GM10266 (cell line): ENCODE data around the gene MARCKSL1.

Experiments used
- DNase-seq: peaks from one replicate; pipeline ENCODE4 v3.0.0; 2012; ENCODE audit errors: extremely low spot score
- TF ChIP-seq, protein P1 (sequence below): IDR thresholded peaks from 2 replicates; pipeline ENCODE4 v1.5.1; 2012; ENCODE audit warnings: mild to moderate bottlenecking, low read depth; ENCODE audit not compliant: control insufficient read depth, insufficient read depth; ENCODE audit errors: missing control alignments

The MARCKSL1 gene

GRCh38 chr1:32335790-32336590, at the start of gene MARCKSL1:
Gene MARCKSL1 (minus strand): TSS chr1:32336233. CDS start chr1:32336033, 200 bp downstream.
- DNase-seq, result peak; percentile 87
- TF ChIP-seq, protein P1, sequence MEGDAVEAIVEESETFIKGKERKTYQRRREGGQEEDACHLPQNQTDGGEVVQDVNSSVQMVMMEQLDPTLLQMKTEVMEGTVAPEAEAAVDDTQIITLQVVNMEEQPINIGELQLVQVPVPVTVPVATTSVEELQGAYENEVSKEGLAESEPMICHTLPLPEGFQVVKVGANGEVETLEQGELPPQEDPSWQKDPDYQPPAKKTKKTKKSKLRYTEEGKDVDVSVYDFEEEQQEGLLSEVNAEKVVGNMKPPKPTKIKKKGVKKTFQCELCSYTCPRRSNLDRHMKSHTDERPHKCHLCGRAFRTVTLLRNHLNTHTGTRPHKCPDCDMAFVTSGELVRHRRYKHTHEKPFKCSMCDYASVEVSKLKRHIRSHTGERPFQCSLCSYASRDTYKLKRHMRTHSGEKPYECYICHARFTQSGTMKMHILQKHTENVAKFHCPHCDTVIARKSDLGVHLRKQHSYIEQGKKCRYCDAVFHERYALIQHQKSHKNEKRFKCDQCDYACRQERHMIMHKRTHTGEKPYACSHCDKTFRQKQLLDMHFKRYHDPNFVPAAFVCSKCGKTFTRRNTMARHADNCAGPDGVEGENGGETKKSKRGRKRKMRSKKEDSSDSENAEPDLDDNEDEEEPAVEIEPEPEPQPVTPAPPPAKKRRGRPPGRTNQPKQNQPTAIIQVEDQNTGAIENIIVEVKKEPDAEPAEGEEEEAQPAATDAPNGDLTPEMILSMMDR, result no peak

DNA sequence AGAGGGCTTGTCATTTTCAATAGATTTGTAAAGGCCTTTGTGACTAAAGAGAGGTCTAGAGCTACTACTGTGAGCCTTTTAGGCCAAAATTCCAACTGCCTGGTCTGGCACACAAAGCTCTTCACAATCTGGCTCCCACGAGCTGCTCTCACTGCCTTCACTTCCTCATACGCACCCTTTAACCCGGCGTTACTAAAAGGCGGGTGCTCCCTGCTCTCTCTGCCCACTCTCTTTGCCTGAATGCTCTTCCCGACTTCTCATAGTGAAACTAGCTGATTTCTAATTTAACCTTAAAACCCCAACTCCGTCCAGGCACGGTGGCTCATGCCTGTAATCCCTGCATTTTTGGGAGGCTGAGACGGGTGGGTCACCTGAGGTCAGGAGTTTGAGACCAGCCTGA, 44.0 kb upstream of the MARCKSL1 start:
- TF ChIP-seq, protein P1, result no peak
- no peak for DNase-seq

DNA sequence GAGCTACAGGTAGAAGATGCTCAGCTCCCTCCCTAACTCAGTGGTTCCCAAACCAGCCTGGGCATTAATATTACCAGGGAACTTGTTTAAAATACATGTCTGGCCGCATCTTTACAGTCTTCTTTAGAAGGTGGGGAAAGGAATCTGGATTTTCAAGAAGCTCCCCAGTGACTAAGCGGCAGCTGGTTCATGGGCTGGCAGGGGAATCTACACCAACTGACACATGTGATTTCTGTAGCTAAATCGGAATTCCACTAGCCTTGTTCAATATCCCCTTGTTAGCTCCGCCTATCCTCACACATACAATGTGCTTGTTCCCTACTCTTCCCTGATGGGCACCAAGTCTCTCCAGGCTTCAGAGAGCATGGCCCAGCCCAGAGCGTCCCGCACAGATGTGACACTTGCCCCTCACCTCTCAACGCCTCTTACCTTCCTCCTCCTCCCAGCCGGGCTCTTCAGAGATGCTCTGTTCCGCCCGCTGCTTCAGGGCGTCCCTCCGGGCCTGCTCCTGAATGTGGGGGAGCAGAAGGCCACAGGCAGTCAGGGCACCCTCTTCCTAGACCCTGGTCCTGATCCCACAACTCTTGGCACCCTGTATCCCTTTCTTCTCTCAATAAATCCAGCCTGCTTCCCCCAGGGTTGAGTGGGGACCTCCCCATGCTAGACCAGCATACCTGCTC, 41.6 kb upstream of the MARCKSL1 start:
- no peak for DNase-seq
- TF ChIP-seq, protein P1, result no peak

DNA sequence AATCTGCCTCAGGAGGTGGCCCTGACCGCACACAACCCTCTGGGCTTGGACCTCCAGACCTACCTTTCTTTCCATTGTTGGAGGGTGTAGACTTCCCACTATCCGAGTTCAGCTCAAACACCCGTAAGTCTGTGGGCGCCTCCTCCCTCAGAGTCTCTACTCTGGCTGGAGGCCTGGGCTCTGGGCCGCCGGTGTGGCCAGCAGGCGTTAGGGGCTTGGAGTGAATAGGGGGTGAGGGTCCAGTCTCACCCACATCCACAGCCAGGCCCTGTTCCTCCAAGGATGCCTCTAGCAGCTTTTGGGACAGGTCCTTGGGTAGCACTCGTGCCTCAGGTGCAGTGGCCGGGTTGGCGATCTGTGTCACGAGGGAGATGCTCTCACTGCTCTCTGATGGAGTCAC, 40.2 kb upstream of the MARCKSL1 start:
- DNase-seq, result no peak
- TF ChIP-seq, protein P1, result no peak

DNA sequence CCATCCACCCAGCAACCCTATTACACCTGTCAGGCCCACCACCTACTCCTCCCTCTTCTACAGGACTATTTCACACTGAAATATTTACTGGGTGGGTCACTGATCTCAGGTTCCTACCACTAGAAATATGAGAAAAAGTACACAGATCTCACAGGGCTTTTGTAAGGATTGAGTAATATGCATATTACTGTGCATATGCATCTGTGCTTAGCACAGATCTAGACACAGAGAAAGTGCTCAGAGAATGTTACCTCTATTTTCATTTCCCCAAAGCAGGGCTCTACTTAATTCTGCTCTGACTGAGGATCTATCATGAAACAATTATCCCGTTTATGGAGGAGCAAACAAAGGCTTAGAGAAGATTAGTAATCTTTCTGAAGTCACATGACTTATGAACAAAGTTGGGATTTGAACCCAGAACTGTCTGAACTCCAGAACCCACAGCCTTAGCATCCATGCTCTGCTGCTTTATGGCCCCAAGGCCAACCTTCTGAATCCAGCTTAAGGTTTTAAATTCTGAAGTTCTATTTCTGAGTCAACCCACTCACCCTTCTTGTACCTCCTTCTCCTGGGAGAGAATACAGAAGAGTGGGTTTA, 38.1 kb upstream of the MARCKSL1 start:
- TF ChIP-seq, protein P1, result no peak
- no peak for DNase-seq

GRCh38 chr1:32372149-32372756, 36.2 kb upstream of the MARCKSL1 start:
- DNase-seq, result no peak
- TF ChIP-seq, protein P1, result no peak
